GM18498 (cell line): ENCODE data around the gene ITFG1.

Source experiments
- ATAC-seq: cut with Tn5 transposase; IDR thresholded peaks from one replicate; pipeline ENCODE4 v1.9.1; 2021; ENCODE audit warnings: mild to moderate bottlenecking, moderate library complexity; ENCODE audit not compliant: unreplicated experiment

Gene ITFG1

GRCh38 chr16:47129755-47130435 lies 331.0 kb downstream of the ITFG1 start:
- ATAC-seq: no peak

- no peak for ATAC-seq
Observed at GRCh38 chr16:47127541-47127940, 333.3 kb downstream of the ITFG1 start.

GRCh38 chr16:47125757-47126156 lies 335.1 kb downstream of the ITFG1 start:
- no peak for ATAC-seq

- no peak for ATAC-seq
Observed at GRCh38 chr16:47113130-47113529, 347.7 kb downstream of the ITFG1 start.

GRCh38 chr16:47110939-47111338 lies 349.9 kb downstream of the ITFG1 start:
- no peak for ATAC-seq

- no peak for ATAC-seq
Observed at GRCh38 chr16:47109361-47109760, 351.5 kb downstream of the ITFG1 start.
